SK-N-SH (cell line): ENCODE data around the gene MPP4. TPM values are rescaled to one million over a fixed set of nuclear protein-coding genes. Genes with fewer than 3 reads are reported as not detected.

Experiments
- CTCF ChIA-PET: fragments of 300-600, 350-600 bp; formaldehyde crosslinking; extraction: SDS; loops from one replicate; lab custom pipeline; 2021; lab: Yijun Ruan, JAX
- POLR2A ChIA-PET: fragments of 350-600 bp; sonication (Branson Sonifier 250); formaldehyde crosslinking; extraction: SDS; loops from one replicate; lab custom pipeline; 2020; ENCODE audit warnings: antibody characterized with exemption, inconsistent platforms; lab: Yijun Ruan, JAX
- DNase-seq: peaks from one replicate; pipeline ENCODE4 v3.0.0; 2012
- H2AFZ ChIP-seq: fragments of 200-600 bp; sonication (generic); 2 replicates; pipeline ENCODE4 v1.8.1; 2016; ENCODE audit warnings: antibody characterized with exemption, mild to moderate bottlenecking, low read depth
- H3F3A ChIP-seq: fragments of 200-600 bp; sonication (generic); replicated peaks from 2 replicates; pipeline ENCODE3; 2016; ENCODE audit warnings: antibody characterized with exemption, mild to moderate bottlenecking; ENCODE audit not compliant: insufficient read depth
- H3K27ac ChIP-seq, 2 experiments: fragments of 200-500 bp in 1 of 2; fragments of 200-600 bp in 1 of 2; sonication (Bioruptor generic) in 1 of 2; sonication (generic), shearing (Covaris generic) in 1 of 2; 2 replicates each; pipeline versions ENCODE4 v1.5.1 to v1.6.1; 2014 to 2016; ENCODE audit warnings: low read depth in 2 of 2, inconsistent platforms in 1 of 2, low read length in 1 of 2, mild to moderate bottlenecking in 1 of 2, mixed read lengths in 1 of 2
- H3K27me3 ChIP-seq: fragments of 200-600 bp; sonication (generic), shearing (Covaris generic); 2 replicates; pipeline ENCODE4 v1.6.1; 2016; ENCODE audit warnings: mixed run types; ENCODE audit not compliant: insufficient read depth
- H3K36me3 ChIP-seq, 2 experiments: fragments of 200-500 bp in 1 of 2; fragments of 200-600 bp in 1 of 2; sonication (Bioruptor generic) in 1 of 2; sonication (generic) in 1 of 2; replicated peaks in 1 of 2; 2 replicates each; pipeline versions ENCODE3 to v1.5.1; 2014 to 2016; ENCODE audit warnings: low read length in 1 of 2, mild to moderate bottlenecking in 1 of 2; ENCODE audit not compliant: insufficient read depth in 2 of 2, control insufficient read depth in 1 of 2
- H3K4me1 ChIP-seq, 2 experiments: fragments of 200-500 bp in 1 of 2; fragments of 200-600 bp in 1 of 2; sonication (Bioruptor generic) in 1 of 2; sonication (generic), shearing (Covaris generic) in 1 of 2; 2 replicates each; pipeline versions ENCODE4 v1.5.1 to v1.6.1; 2014 to 2016; ENCODE audit warnings: low read depth in 1 of 2, low read length in 1 of 2, mixed run types in 1 of 2; ENCODE audit not compliant: insufficient read depth in 2 of 2, control insufficient read depth in 1 of 2
- H3K4me2 ChIP-seq: fragments of 200-600 bp; sonication (generic), shearing (Covaris generic); 2 replicates; pipeline ENCODE4 v1.6.1; 2017; ENCODE audit warnings: mixed run types
- H3K4me3 ChIP-seq, 2 experiments: fragments of 200-500 bp in 1 of 2; fragments of 200-600 bp in 1 of 2; sonication (Bioruptor generic) in 1 of 2; sonication (generic), shearing (Covaris generic) in 1 of 2; 2 replicates each; pipeline versions ENCODE4 v1.5.1 to v1.8.1; 2014 to 2016; ENCODE audit warnings: low read depth in 2 of 2, inconsistent platforms in 1 of 2, low read length in 1 of 2, mild to moderate bottlenecking in 1 of 2, mixed read lengths in 1 of 2, moderate library complexity in 1 of 2
- H3K79me2 ChIP-seq: fragments of 200-600 bp; sonication (generic); 2 replicates; pipeline ENCODE4 v1.8.1; 2017; ENCODE audit warnings: mild to moderate bottlenecking; ENCODE audit not compliant: insufficient read depth
- H3K9ac ChIP-seq: fragments of 200-600 bp; sonication (generic); 2 replicates; pipeline ENCODE4 v1.6.1; 2017; ENCODE audit warnings: mixed run types
- H3K9me2 ChIP-seq: fragments of 200-600 bp; sonication (generic); 2 replicates; pipeline ENCODE4 v1.6.1; 2017; ENCODE audit warnings: mixed run types
- H3K9me3 ChIP-seq: fragments of 200-600 bp; sonication (generic); 2 replicates; pipeline ENCODE4 v1.6.1; 2017; ENCODE audit warnings: mixed run types, mild to moderate bottlenecking, moderate library complexity
- H4K20me1 ChIP-seq: fragments of 200-600 bp; sonication (generic); 2 replicates; pipeline ENCODE4 v1.6.1; 2017; ENCODE audit warnings: mild to moderate bottlenecking, mixed run types; ENCODE audit not compliant: insufficient read depth
- CHD2 ChIP-seq: fragments of 150-350 bp; IDR thresholded peaks from 2 replicates; pipeline ENCODE4 v1.6.1; 2018; ENCODE audit warnings: low read length; ENCODE audit not compliant: partially characterized antibody
- FOSL2 ChIP-seq: IDR thresholded peaks from 2 replicates; pipeline ENCODE4 v1.4.0; 2012; ENCODE audit warnings: low read depth, mild to moderate bottlenecking, moderate library complexity, borderline replicate concordance
- FOXM1 ChIP-seq: IDR thresholded peaks from 2 replicates; pipeline ENCODE4 v1.4.0; 2012; ENCODE audit warnings: low read depth, mild to moderate bottlenecking
- GABPA ChIP-seq: IDR thresholded peaks from 2 replicates; pipeline ENCODE4 v1.4.0; 2012; ENCODE audit warnings: low read depth, mild to moderate bottlenecking
- GATA2 ChIP-seq: sonication (generic); formaldehyde crosslinking; IDR thresholded peaks from 2 replicates; pipeline ENCODE4 v1.5.0; 2020; ENCODE audit warnings: mild to moderate bottlenecking, missing genetic modification reagents
- NFIC ChIP-seq: IDR thresholded peaks from 2 replicates; pipeline ENCODE4 v1.4.0; 2012; ENCODE audit warnings: borderline replicate concordance
- NRF1 ChIP-seq: IDR thresholded peaks from 2 replicates; pipeline ENCODE4 v1.6.1; 2012; ENCODE audit warnings: low read depth, mild to moderate bottlenecking, low read length
- POLR2AphosphoS5 ChIP-seq: IDR thresholded peaks from 2 replicates; pipeline ENCODE4 v1.6.1; 2012; ENCODE audit warnings: low read depth, low read length
- RAD21 ChIP-seq: IDR thresholded peaks from 2 replicates; pipeline ENCODE4 v1.6.1; 2012; ENCODE audit warnings: mild to moderate bottlenecking, low read length
- RCOR1 ChIP-seq: fragments of 150-350 bp; IDR thresholded peaks from 2 replicates; pipeline ENCODE4 v1.6.1; 2017; ENCODE audit warnings: antibody characterized with exemption, low read length
- REST ChIP-seq: IDR thresholded peaks from 2 replicates; pipeline ENCODE4 v1.6.1; 2012; ENCODE audit warnings: mild to moderate bottlenecking, low read depth, low read length, moderate library complexity
- RFX5 ChIP-seq: IDR thresholded peaks from 2 replicates; pipeline ENCODE4 v1.6.1; 2012; ENCODE audit warnings: mild to moderate bottlenecking, improper control_type of control experiment, low read length
- SIN3A ChIP-seq: IDR thresholded peaks from 2 replicates; pipeline ENCODE4 v1.6.1; 2012; ENCODE audit warnings: low read depth, mild to moderate bottlenecking, low read length, moderate library complexity, borderline replicate concordance
- SMC3 ChIP-seq: IDR thresholded peaks from 2 replicates; pipeline ENCODE4 v1.6.1; 2012; ENCODE audit warnings: low read depth, low read length, improper control_type of control experiment
- TAF1 ChIP-seq: IDR thresholded peaks from 2 replicates; pipeline ENCODE4 v1.6.1; 2012; ENCODE audit warnings: low read depth, mild to moderate bottlenecking, low read length, moderate library complexity, borderline replicate concordance
- TEAD4 ChIP-seq: IDR thresholded peaks from 2 replicates; pipeline ENCODE4 v1.4.0; 2012; ENCODE audit warnings: mild to moderate bottlenecking, borderline replicate concordance; ENCODE audit not compliant: insufficient read depth
- USF1 ChIP-seq: IDR thresholded peaks from 2 replicates; pipeline ENCODE4 v1.4.0; 2012; ENCODE audit warnings: low read depth, borderline replicate concordance
- YY1 ChIP-seq: IDR thresholded peaks from 2 replicates; pipeline ENCODE4 v1.4.0; 2012; ENCODE audit warnings: low read depth, mild to moderate bottlenecking
- WGBS: methylation state at CpG from one replicate; pipeline ENCODE4 v1.1.6; 2017; ENCODE audit warnings: low lambda C conversion rate; 5-methylcytosine and 5-hydroxymethylcytosine counted together
- polyA plus RNA-seq, 3 experiments: library from polyadenylated mRNA; depleted of rRNA; stranded (reverse); fragments of >200 nt; gene quantifications; 2 replicates each; pipeline ENCODE4 v1.2.3, GENCODE V29; 2012
- TF ChIP-seq, protein P1 (sequence below): fragments of 200-600 bp; sonication (generic); IDR thresholded peaks from 2 replicates; pipeline ENCODE4 v1.6.1; 2017; ENCODE audit warnings: antibody characterized with exemption, mild to moderate bottlenecking, moderate library complexity

MPP4 gene
- polyA plus RNA-seq, 1 of the 3 experiments (the other 2 are of a cell fraction): 24.4 TPM

DNA sequence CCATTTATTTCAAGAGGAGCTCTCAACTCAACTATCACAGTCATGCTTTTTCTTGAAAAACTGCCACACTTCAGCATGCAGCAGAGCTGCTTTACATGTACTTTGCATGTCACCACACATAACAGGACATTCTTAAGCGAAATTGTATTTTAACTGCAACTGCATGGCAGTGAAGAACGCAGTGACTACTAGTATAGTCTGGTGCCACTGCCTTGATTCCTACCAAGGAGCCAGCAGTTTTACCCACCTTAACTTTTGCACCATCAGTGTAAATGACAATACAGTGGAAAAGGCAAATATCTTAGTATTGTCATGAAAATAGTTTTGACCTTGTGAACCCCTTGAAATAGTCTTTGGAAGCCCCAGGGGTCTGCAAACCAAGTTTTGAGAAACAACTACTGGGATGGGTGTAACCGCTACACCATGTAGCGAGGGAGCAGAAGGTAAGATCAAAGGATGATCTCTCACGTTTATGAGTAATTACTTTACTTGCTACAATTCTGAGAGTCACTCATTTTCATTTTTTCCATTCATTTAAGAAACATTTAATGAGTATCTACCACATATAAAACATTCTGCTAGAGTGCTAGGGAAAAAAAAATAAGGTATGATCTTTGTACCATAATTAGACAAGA, 32.3 kb upstream of the MPP4 start:
- no peak overlapping the region for H3K4me2 ChIP-seq
- no peaks in the 10 kb centered on the region for H3F3A ChIP-seq
- H3K4me3 ChIP-seq: no peak overlapping the region
- TF ChIP-seq FOXM1: no peak
- no peak for TF ChIP-seq TEAD4
- no peak for TF ChIP-seq NFIC
- no peak for TF ChIP-seq TAF1
- TF ChIP-seq GABPA: no peak
- TF ChIP-seq RAD21: no peak
- no peak for TF ChIP-seq RFX5
- TF ChIP-seq RCOR1: no peak
- no peak for TF ChIP-seq REST
- TF ChIP-seq SMC3: no peak
- no peak for TF ChIP-seq YY1
- TF ChIP-seq CHD2: no peak
- TF ChIP-seq USF1: no peak
- TF ChIP-seq NRF1: no peak
- peaks cover under 1% of the 10 kb centered on the region; the same call in 1 of the 2 replicates for H3K9me3 ChIP-seq
- no peak overlapping the region for H2AFZ ChIP-seq
- ChIA-PET POLR2A (no interaction called here), CTCF (interaction anchor here (0.6 kb wide), 1 partner anchor 494 kb away, joined by 3 read pairs; no protein-coding TSS in a partner anchor)
- no peaks in the 10 kb centered on the region for H3K79me2 ChIP-seq
- H3K4me1 ChIP-seq: no peaks in the 10 kb centered on the region
- no peaks in the 10 kb centered on the region for H3K27me3 ChIP-seq
- DNase-seq: no peak
- H3K9ac ChIP-seq: no peak overlapping the region
- H3K9me2 ChIP-seq: no peaks in the 10 kb centered on the region
- H4K20me1 ChIP-seq: no peaks in the 10 kb centered on the region
- peaks cover 84 to 87% of the 10 kb centered on the region in 2 experiments for H3K36me3 ChIP-seq
- no peak overlapping the region for H3K27ac ChIP-seq
- 95% methylated on average over 5 of the region's 5 CpGs for WGBS

DNA sequence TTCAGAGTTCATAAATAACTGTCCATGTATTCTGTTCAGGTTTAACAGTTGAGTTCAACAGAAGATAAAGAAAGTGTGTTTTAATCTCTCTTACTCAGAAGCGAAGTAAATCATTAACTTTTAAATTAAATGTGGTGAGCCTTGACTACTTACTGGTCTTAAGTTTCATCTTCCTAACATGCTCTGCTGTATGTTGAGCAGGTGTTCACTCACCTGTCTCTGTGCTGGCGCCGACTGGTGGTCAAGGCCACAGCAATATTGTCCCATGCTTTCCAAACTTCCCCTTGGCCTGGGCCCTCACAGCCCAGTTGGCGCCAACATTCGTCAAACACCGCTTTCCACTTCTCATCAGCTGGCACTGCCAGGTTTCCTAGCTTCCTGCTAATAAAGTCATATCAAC, 17.0 kb upstream of the MPP4 start:
- POLR2A ChIA-PET: no interaction called here
- Histone ChIP-seq H3K36me3 (peaks cover 52 to 69% of the 10 kb centered on the region in 2 experiments), H3K27me3 (no peaks in the 10 kb centered on the region), H3K27ac (no peak overlapping the region), H3K9ac (no peak overlapping the region), H3K4me3 (no peak overlapping the region), H3K79me2 (no peaks in the 10 kb centered on the region), H4K20me1 (no peaks in the 10 kb centered on the region), H3K4me1 (no peaks in the 10 kb centered on the region), H3F3A (no peaks in the 10 kb centered on the region), H3K9me3 (no peaks in the 10 kb centered on the region), H2AFZ (no peak overlapping the region), H3K4me2 (no peak overlapping the region), H3K9me2 (no peaks in the 10 kb centered on the region)
- DNase-seq: no peak
- CTCF ChIA-PET: no interaction called here
- 93% methylated on average over 6 of the region's 6 CpGs for WGBS
- TF ChIP-seq GATA2 (CRISPR knock-in tag) (no peak), SIN3A (no peak), FOSL2 (no peak), REST (no peak), POLR2AphosphoS5 (no peak)
- TF ChIP-seq, protein P1, sequence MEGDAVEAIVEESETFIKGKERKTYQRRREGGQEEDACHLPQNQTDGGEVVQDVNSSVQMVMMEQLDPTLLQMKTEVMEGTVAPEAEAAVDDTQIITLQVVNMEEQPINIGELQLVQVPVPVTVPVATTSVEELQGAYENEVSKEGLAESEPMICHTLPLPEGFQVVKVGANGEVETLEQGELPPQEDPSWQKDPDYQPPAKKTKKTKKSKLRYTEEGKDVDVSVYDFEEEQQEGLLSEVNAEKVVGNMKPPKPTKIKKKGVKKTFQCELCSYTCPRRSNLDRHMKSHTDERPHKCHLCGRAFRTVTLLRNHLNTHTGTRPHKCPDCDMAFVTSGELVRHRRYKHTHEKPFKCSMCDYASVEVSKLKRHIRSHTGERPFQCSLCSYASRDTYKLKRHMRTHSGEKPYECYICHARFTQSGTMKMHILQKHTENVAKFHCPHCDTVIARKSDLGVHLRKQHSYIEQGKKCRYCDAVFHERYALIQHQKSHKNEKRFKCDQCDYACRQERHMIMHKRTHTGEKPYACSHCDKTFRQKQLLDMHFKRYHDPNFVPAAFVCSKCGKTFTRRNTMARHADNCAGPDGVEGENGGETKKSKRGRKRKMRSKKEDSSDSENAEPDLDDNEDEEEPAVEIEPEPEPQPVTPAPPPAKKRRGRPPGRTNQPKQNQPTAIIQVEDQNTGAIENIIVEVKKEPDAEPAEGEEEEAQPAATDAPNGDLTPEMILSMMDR: no peak
